HEK293 (cell line): ENCODE data around the gene TTC7B.

Experiments used
- CTCF ChIA-PET: fragments of 350-600 bp; formaldehyde crosslinking; extraction: SDS; loops from one replicate; lab custom pipeline; 2021; ENCODE audit warnings: antibody characterized with exemption; lab: Yijun Ruan, JAX
- POLR2A ChIA-PET: fragments of 300-600 bp; formaldehyde crosslinking; extraction: SDS; loops from one replicate; lab custom pipeline; 2020; ENCODE audit warnings: antibody characterized with exemption, inconsistent platforms; lab: Yijun Ruan, JAX
- H3K27ac ChIP-seq: fragments of 200-500 bp; sonication (Bioruptor generic); 2 replicates; pipeline ENCODE4 v1.5.1; 2014; ENCODE audit warnings: low read depth, low read length, control low read depth, inconsistent platforms; ENCODE audit errors: extremely low read depth
- H3K36me3 ChIP-seq, 2 experiments: fragments of 200-500 bp in 1 of 2; sonication (Bioruptor generic) in 1 of 2; 1 replicate in 1 of 2; 2 replicates in 1 of 2; pipeline ENCODE4 v1.5.1; 2014 to 2017; ENCODE audit warnings: inconsistent platforms in 2 of 2, low read length in 2 of 2; ENCODE audit not compliant: control insufficient read depth in 2 of 2, insufficient read depth in 1 of 2
- H3K4me1 ChIP-seq: fragments of 200-500 bp; sonication (Bioruptor generic); 2 replicates; pipeline ENCODE4 v1.5.1; 2014; ENCODE audit warnings: mild to moderate bottlenecking, low read length, inconsistent platforms; ENCODE audit not compliant: control insufficient read depth, insufficient read depth
- H3K4me3 ChIP-seq: 2 replicates; pipeline ENCODE4 v1.5.1; 2011; ENCODE audit warnings: low read depth, mild to moderate bottlenecking, control low read depth, low read length, moderate library complexity
- H3K9me3 ChIP-seq: fragments of 200-500 bp; sonication (Bioruptor generic); 2 replicates; pipeline ENCODE4 v1.5.1; 2014; ENCODE audit warnings: low read depth, low read length, inconsistent platforms; ENCODE audit not compliant: control insufficient read depth, insufficient read depth
- BCL11A ChIP-seq: fragments of 450-650 bp; formaldehyde crosslinking; IDR thresholded peaks from 2 replicates; pipeline ENCODE4 v1.5.1; 2016; ENCODE audit warnings: low read depth, missing biosample characterization, missing genetic modification characterization
- FEZF1 ChIP-seq: fragments of 450-650 bp; formaldehyde crosslinking; IDR thresholded peaks from 2 replicates; pipeline ENCODE4 v1.5.1; 2016; ENCODE audit warnings: missing biosample characterization, missing genetic modification characterization
- KLF7 ChIP-seq: fragments of 450-650 bp; formaldehyde crosslinking; IDR thresholded peaks from 2 replicates; pipeline ENCODE4 v1.5.1; 2016; ENCODE audit warnings: missing biosample characterization, missing genetic modification characterization, borderline replicate concordance
- PATZ1 ChIP-seq: fragments of 450-650 bp; formaldehyde crosslinking; IDR thresholded peaks from 2 replicates; pipeline ENCODE4 v1.5.1; 2016; ENCODE audit warnings: missing biosample characterization, missing genetic modification characterization
- ZNF174 ChIP-seq: fragments of 450-650 bp; formaldehyde crosslinking; IDR thresholded peaks from 2 replicates; pipeline ENCODE4 v1.5.0; 2017; ENCODE audit warnings: missing biosample characterization, mild to moderate bottlenecking, missing genetic modification characterization
- ZNF18 ChIP-seq: fragments of 450-650 bp; formaldehyde crosslinking; IDR thresholded peaks from 2 replicates; pipeline ENCODE4 v1.5.1; 2016; ENCODE audit warnings: missing biosample characterization, missing genetic modification characterization
- ZNF24 ChIP-seq: fragments of 450-650 bp; formaldehyde crosslinking; IDR thresholded peaks from 2 replicates; pipeline ENCODE4 v1.5.1; 2016; ENCODE audit warnings: missing biosample characterization, missing genetic modification characterization
- ZNF311 ChIP-seq: fragments of 450-650 bp; formaldehyde crosslinking; IDR thresholded peaks from 2 replicates; pipeline ENCODE4 v1.5.1; 2017; ENCODE audit warnings: missing biosample characterization, missing genetic modification characterization, borderline replicate concordance
- ZNF394 ChIP-seq: fragments of 450-650 bp; formaldehyde crosslinking; IDR thresholded peaks from 2 replicates; pipeline ENCODE4 v1.5.1; 2016; ENCODE audit warnings: missing biosample characterization, missing genetic modification characterization, mild to moderate bottlenecking, moderate library complexity, borderline replicate concordance
- ZNF510 ChIP-seq: fragments of 450-650 bp; formaldehyde crosslinking; IDR thresholded peaks from 2 replicates; pipeline ENCODE4 v1.5.1; 2018; ENCODE audit warnings: mild to moderate bottlenecking, missing genetic modification characterization, missing biosample characterization; ENCODE audit not compliant: insufficient replicate concordance
- ZNF514 ChIP-seq: fragments of 450-650 bp; formaldehyde crosslinking; IDR thresholded peaks from 2 replicates; pipeline ENCODE4 v1.5.1; 2016; ENCODE audit warnings: missing biosample characterization, missing genetic modification characterization
- ZNF521 ChIP-seq: fragments of 450-650 bp; formaldehyde crosslinking; IDR thresholded peaks from 2 replicates; pipeline ENCODE4 v1.5.1; 2017; ENCODE audit warnings: missing biosample characterization, mild to moderate bottlenecking, missing genetic modification characterization
- ZNF560 ChIP-seq: fragments of 450-650 bp; formaldehyde crosslinking; IDR thresholded peaks from 2 replicates; pipeline ENCODE4 v1.5.1; 2017; ENCODE audit warnings: missing biosample characterization, missing genetic modification characterization, borderline replicate concordance
- ZNF585B ChIP-seq: fragments of 450-650 bp; formaldehyde crosslinking; IDR thresholded peaks from 2 replicates; pipeline ENCODE4 v1.5.1; 2016; ENCODE audit warnings: missing biosample characterization, missing genetic modification characterization
- ZNF776 ChIP-seq: fragments of 450-650 bp; formaldehyde crosslinking; IDR thresholded peaks from 2 replicates; pipeline ENCODE4 v1.5.0; 2017; ENCODE audit warnings: missing biosample characterization, missing genetic modification characterization, borderline replicate concordance
- ZNF791 ChIP-seq: fragments of 450-650 bp; formaldehyde crosslinking; IDR thresholded peaks from 2 replicates; pipeline ENCODE4 v1.5.1; 2016; ENCODE audit warnings: missing biosample characterization, missing genetic modification characterization
- ZSCAN4 ChIP-seq: fragments of 450-650 bp; formaldehyde crosslinking; IDR thresholded peaks from 2 replicates; pipeline ENCODE4 v1.5.1; 2017; ENCODE audit warnings: missing biosample characterization, missing genetic modification characterization
- TF ChIP-seq, protein P1 (sequence below): fragments of 450-650 bp; formaldehyde crosslinking; IDR thresholded peaks from 2 replicates; pipeline ENCODE4 v1.5.1; 2016; ENCODE audit warnings: missing biosample characterization, missing genetic modification characterization
- TF ChIP-seq, protein P2 (sequence below): fragments of 450-650 bp; formaldehyde crosslinking; IDR thresholded peaks from 2 replicates; pipeline ENCODE4 v1.5.1; 2016; ENCODE audit warnings: missing biosample characterization, missing genetic modification characterization
- TF ChIP-seq, protein P3 (sequence below): fragments of 450-650 bp; IDR thresholded peaks from 2 replicates; pipeline ENCODE4 v1.5.1; 2018; ENCODE audit warnings: missing biosample characterization, mild to moderate bottlenecking, missing genetic modification characterization

TTC7B gene

GRCh38 chr14:90616313-90616712, 199.9 kb downstream of the TTC7B start:
- no peak overlapping the region for H3K4me3 ChIP-seq
- H3K4me1 ChIP-seq: no peaks in the 10 kb centered on the region
- H3K27ac ChIP-seq: no peak overlapping the region
- CTCF ChIA-PET: interaction anchor here (0.8 kb wide), 1 partner anchor 382 kb away, joined by 3 read pairs; no protein-coding TSS in a partner anchor
- POLR2A ChIA-PET: no interaction called here
- H3K9me3 ChIP-seq: no peaks in the 10 kb centered on the region
- peaks cover 0 to 11% of the 10 kb centered on the region in 2 experiments; a peak in 2 of 3 replicates for H3K36me3 ChIP-seq
- no peak for TF ChIP-seq ZNF585B (tag by site-specific recombination)

DNA sequence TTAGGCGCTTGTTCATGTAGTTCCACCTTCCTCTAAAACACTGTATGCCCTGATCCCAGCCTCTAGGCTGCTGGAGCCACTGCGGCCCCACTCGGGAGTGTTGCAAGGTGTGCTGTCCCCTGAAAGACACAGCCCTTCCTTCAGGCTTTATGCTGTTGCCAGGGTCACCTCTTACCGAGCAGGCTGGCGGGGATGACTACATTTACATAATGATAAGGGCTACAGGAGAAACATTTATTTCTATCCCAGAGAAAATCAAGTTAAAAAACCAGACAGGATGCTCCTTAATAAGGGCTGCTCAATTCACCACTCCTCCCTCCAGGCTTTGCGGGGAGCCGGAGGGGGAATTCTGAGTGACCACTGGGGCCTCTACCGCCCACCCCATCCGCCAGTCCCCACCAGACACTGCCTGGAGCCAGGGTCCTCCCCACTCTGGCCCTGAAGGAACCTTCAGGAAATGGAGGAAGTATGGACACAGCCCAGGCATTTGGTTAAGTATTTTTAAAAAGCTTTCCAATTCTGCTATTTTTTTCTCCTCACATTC, 200.6 kb downstream of the TTC7B start:
- Histone ChIP-seq H3K27ac (no peak overlapping the region), H3K9me3 (no peaks in the 10 kb centered on the region), H3K36me3 (peaks cover 0 to 16% of the 10 kb centered on the region in 2 experiments; a peak in 2 of 3 replicates), H3K4me1 (no peaks in the 10 kb centered on the region), H3K4me3 (no peak overlapping the region)
- ChIA-PET CTCF (interaction anchor here (0.6 to 0.8 kb wide), 2 partner anchors 381 to 662 kb away, joined by 3 to 4 read pairs; no protein-coding TSS in a partner anchor), POLR2A (no interaction called here)
- TF ChIP-seq, protein P1, sequence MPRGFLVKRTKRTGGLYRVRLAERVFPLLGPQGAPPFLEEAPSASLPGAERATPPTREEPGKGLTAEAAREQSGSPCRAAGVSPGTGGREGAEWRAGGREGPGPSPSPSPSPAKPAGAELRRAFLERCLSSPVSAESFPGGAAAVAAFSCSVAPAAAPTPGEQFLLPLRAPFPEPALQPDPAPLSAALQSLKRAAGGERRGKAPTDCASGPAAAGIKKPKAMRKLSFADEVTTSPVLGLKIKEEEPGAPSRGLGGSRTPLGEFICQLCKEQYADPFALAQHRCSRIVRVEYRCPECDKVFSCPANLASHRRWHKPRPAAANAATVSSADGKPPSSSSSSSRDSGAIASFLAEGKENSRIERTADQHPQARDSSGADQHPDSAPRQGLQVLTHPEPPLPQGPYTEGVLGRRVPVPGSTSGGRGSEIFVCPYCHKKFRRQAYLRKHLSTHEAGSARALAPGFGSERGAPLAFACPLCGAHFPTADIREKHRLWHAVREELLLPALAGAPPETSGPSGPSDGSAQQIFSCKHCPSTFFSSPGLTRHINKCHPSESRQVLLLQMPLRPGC: no peak
- TF ChIP-seq PATZ1 (tag by site-specific recombination) (no peak), KLF7 (no peak), FEZF1 (tag by site-specific recombination) (no peak), ZNF18 (tag by site-specific recombination) (no peak), ZNF560 (tag by site-specific recombination) (no peak), ZSCAN4 (tag by site-specific recombination) (no peak), ZNF776 (no peak), ZNF311 (tag by site-specific recombination) (no peak), ZNF521 (tag by site-specific recombination) (no peak), ZNF791 (tag by site-specific recombination) (no peak), BCL11A (tag by site-specific recombination) (no peak), ZNF514 (tag by site-specific recombination) (no peak), ZNF510 (tag by site-specific recombination) (no peak), ZNF394 (tag by site-specific recombination) (no peak), ZNF174 (tag by site-specific recombination) (no peak), ZNF24 (tag by site-specific recombination) (no peak)
- TF ChIP-seq, protein P2, sequence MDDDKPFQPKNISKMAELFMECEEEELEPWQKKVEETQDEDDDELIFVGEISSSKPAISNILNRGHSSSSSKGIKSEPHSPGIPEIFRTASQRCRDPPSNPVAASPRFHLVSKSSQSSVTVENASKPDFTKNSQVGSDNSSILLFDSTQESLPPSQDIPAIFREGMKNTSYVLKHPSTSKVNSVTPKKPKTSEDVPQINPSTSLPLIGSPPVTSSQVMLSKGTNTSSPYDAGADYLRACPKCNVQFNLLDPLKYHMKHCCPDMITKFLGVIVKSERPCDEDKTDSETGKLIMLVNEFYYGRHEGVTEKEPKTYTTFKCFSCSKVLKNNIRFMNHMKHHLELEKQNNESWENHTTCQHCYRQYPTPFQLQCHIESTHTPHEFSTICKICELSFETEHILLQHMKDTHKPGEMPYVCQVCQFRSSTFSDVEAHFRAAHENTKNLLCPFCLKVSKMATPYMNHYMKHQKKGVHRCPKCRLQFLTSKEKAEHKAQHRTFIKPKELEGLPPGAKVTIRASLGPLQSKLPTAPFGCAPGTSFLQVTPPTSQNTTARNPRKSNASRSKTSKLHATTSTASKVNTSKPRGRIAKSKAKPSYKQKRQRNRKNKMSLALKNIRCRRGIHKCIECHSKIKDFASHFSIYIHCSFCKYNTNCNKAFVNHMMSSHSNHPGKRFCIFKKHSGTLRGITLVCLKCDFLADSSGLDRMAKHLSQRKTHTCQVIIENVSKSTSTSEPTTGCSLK (tag by site-specific recombination): no peak
- TF ChIP-seq, protein P3, sequence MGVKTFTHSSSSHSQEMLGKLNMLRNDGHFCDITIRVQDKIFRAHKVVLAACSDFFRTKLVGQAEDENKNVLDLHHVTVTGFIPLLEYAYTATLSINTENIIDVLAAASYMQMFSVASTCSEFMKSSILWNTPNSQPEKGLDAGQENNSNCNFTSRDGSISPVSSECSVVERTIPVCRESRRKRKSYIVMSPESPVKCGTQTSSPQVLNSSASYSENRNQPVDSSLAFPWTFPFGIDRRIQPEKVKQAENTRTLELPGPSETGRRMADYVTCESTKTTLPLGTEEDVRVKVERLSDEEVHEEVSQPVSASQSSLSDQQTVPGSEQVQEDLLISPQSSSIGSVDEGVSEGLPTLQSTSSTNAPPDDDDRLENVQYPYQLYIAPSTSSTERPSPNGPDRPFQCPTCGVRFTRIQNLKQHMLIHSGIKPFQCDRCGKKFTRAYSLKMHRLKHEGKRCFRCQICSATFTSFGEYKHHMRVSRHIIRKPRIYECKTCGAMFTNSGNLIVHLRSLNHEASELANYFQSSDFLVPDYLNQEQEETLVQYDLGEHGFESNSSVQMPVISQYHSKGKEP: no peak
- TF ChIP-seq, all 188 proteins: peak for 0
